GM12874 (cell line): ENCODE data around the gene C1orf198.

Source experiments
- CTCF ChIP-seq: IDR thresholded peaks from 2 replicates; pipeline ENCODE4 v1.5.1; 2011; ENCODE audit warnings: low read depth, mild to moderate bottlenecking, control low read depth, low read length, moderate library complexity; ENCODE audit not compliant: insufficient read depth

C1orf198 gene

GRCh38 chr1:230867903-230868735 lies at the start of gene C1orf198:
TSS of gene C1orf198 (minus strand) at chr1:230868521. CDS start at chr1:230868512, 9 bp downstream.
- TF ChIP-seq CTCF: no peak

DNA sequence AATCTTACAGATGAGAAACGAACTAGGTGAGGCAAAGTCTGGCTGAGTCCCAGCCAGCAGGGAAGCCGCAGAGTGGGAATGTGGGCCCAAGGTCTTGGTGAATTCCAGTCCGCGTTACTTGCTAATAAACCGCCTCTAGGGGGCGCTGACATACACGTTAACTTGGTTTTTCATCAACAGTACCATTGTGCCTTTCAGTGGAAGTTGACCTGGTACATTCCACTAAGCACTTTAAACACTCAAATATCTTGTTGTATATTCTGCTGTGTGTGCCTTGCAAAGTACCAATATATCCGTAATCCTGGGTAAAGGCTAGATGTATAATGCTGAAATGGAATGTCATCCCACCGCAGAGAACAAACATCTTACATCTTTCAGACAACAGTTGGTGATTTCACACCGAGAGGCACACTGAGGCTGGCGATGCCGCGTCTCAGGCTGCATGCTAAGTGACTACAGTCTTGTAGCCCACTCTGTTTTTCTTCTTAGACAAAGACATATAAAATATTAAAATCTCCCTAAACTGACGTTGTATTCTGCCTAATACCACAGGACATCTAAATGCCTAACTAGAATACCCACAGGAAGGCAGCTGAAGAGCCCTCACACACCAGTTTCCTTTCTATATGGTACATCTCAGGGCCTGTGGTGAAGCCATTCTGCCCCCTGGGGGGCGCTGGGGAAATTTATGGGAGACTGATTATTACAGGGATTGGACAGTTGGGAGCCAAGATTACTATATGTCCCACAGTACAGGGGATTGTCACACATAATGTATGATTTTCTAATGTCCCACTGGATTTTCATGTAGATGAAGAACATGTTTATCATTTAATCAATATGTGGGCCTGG lies 49.2 kb upstream of the C1orf198 start:
- peak; percentile 60 for TF ChIP-seq CTCF

- TF ChIP-seq CTCF: no peak
Observed at GRCh38 chr1:230916587-230917283, 48.4 kb upstream of the C1orf198 start.

DNA sequence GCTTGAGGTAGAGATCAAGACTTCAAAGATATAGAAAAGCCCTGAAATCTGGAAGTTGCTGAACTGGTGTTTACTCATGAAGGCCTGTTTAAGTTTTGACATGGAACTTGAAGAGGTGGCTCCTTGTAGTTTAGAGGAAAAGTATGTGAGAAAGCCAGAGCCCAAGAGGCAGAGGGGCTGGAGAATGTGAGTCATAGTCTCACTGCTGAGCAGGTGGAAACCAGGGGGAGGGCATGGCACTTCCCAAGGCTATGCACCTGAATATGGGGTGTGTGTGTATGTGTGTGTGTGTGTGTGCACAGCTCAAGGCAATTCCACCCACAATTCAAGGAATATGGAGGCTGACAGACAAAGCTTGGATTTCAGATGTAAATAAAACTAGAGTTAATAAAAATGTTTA lies 46.8 kb upstream of the C1orf198 start:
- no peak for TF ChIP-seq CTCF

DNA sequence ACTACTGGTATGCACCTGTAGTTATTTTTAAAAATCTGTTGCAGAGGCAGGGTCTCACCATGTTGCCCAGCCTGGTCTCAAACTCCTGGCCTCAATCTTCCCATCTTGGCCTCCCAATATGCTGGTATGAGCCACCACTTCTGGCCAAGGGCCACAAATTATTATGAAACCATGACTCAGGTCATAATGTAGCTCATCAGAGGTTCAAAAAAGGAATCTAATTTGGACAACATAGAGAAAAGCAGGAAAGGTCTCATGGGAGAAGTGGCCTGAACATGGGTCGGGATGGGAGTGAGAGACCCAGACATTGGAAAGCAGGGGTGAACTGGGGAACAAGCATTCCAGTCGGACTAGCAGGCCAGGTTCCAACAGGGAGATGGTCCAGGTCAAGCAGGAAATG lies 45.2 kb upstream of the C1orf198 start:
- TF ChIP-seq CTCF: no peak

GRCh38 chr1:230910755-230911117 lies 42.4 kb upstream of the C1orf198 start:
- no peak for TF ChIP-seq CTCF

- TF ChIP-seq CTCF: no peak
Observed at GRCh38 chr1:230909974-230910754, 41.8 kb upstream of the C1orf198 start.
